SK-N-SH (cell line): Measurements from ENCODE around the gene CUL7. TPM values are rescaled to one million over a fixed set of nuclear protein-coding genes. Genes with fewer than 3 reads are reported as not detected.

Experiments used
- CTCF ChIA-PET: fragments of 300-600, 350-600 bp; formaldehyde crosslinking; extraction: SDS; loops from one replicate; lab custom pipeline; 2021; lab: Yijun Ruan, JAX
- POLR2A ChIA-PET: fragments of 350-600 bp; sonication (Branson Sonifier 250); formaldehyde crosslinking; extraction: SDS; loops from one replicate; lab custom pipeline; 2020; ENCODE audit warnings: antibody characterized with exemption, inconsistent platforms; lab: Yijun Ruan, JAX
- DNase-seq: peaks from one replicate; pipeline ENCODE4 v3.0.0; 2012
- H2AFZ ChIP-seq: fragments of 200-600 bp; sonication (generic); 2 replicates; pipeline ENCODE4 v1.8.1; 2016; ENCODE audit warnings: antibody characterized with exemption, mild to moderate bottlenecking, low read depth
- H3F3A ChIP-seq: fragments of 200-600 bp; sonication (generic); replicated peaks from 2 replicates; pipeline ENCODE3; 2016; ENCODE audit warnings: antibody characterized with exemption, mild to moderate bottlenecking; ENCODE audit not compliant: insufficient read depth
- H3K27ac ChIP-seq, 2 experiments: fragments of 200-500 bp in 1 of 2; fragments of 200-600 bp in 1 of 2; sonication (Bioruptor generic) in 1 of 2; sonication (generic), shearing (Covaris generic) in 1 of 2; 2 replicates each; pipeline versions ENCODE4 v1.5.1 to v1.6.1; 2014 to 2016; ENCODE audit warnings: low read depth in 2 of 2, inconsistent platforms in 1 of 2, low read length in 1 of 2, mild to moderate bottlenecking in 1 of 2, mixed read lengths in 1 of 2
- H3K27me3 ChIP-seq: fragments of 200-600 bp; sonication (generic), shearing (Covaris generic); 2 replicates; pipeline ENCODE4 v1.6.1; 2016; ENCODE audit warnings: mixed run types; ENCODE audit not compliant: insufficient read depth
- H3K36me3 ChIP-seq, 2 experiments: fragments of 200-500 bp in 1 of 2; fragments of 200-600 bp in 1 of 2; sonication (Bioruptor generic) in 1 of 2; sonication (generic) in 1 of 2; replicated peaks in 1 of 2; 2 replicates each; pipeline versions ENCODE3 to v1.5.1; 2014 to 2016; ENCODE audit warnings: low read length in 1 of 2, mild to moderate bottlenecking in 1 of 2; ENCODE audit not compliant: insufficient read depth in 2 of 2, control insufficient read depth in 1 of 2
- H3K4me1 ChIP-seq, 2 experiments: fragments of 200-500 bp in 1 of 2; fragments of 200-600 bp in 1 of 2; sonication (Bioruptor generic) in 1 of 2; sonication (generic), shearing (Covaris generic) in 1 of 2; 2 replicates each; pipeline versions ENCODE4 v1.5.1 to v1.6.1; 2014 to 2016; ENCODE audit warnings: low read depth in 1 of 2, low read length in 1 of 2, mixed run types in 1 of 2; ENCODE audit not compliant: insufficient read depth in 2 of 2, control insufficient read depth in 1 of 2
- H3K4me2 ChIP-seq: fragments of 200-600 bp; sonication (generic), shearing (Covaris generic); 2 replicates; pipeline ENCODE4 v1.6.1; 2017; ENCODE audit warnings: mixed run types
- H3K4me3 ChIP-seq, 2 experiments: fragments of 200-500 bp in 1 of 2; fragments of 200-600 bp in 1 of 2; sonication (Bioruptor generic) in 1 of 2; sonication (generic), shearing (Covaris generic) in 1 of 2; 2 replicates each; pipeline versions ENCODE4 v1.5.1 to v1.8.1; 2014 to 2016; ENCODE audit warnings: low read depth in 2 of 2, inconsistent platforms in 1 of 2, low read length in 1 of 2, mild to moderate bottlenecking in 1 of 2, mixed read lengths in 1 of 2, moderate library complexity in 1 of 2
- H3K79me2 ChIP-seq: fragments of 200-600 bp; sonication (generic); 2 replicates; pipeline ENCODE4 v1.8.1; 2017; ENCODE audit warnings: mild to moderate bottlenecking; ENCODE audit not compliant: insufficient read depth
- H3K9ac ChIP-seq: fragments of 200-600 bp; sonication (generic); 2 replicates; pipeline ENCODE4 v1.6.1; 2017; ENCODE audit warnings: mixed run types
- H3K9me2 ChIP-seq: fragments of 200-600 bp; sonication (generic); 2 replicates; pipeline ENCODE4 v1.6.1; 2017; ENCODE audit warnings: mixed run types
- H3K9me3 ChIP-seq: fragments of 200-600 bp; sonication (generic); 2 replicates; pipeline ENCODE4 v1.6.1; 2017; ENCODE audit warnings: mixed run types, mild to moderate bottlenecking, moderate library complexity
- H4K20me1 ChIP-seq: fragments of 200-600 bp; sonication (generic); 2 replicates; pipeline ENCODE4 v1.6.1; 2017; ENCODE audit warnings: mild to moderate bottlenecking, mixed run types; ENCODE audit not compliant: insufficient read depth
- CTCF ChIP-seq: fragments of 200-600 bp; sonication (generic); IDR thresholded peaks from 2 replicates; pipeline ENCODE4 v1.6.1; 2017; ENCODE audit warnings: antibody characterized with exemption, mild to moderate bottlenecking, moderate library complexity
- ELF1 ChIP-seq: IDR thresholded peaks from 2 replicates; pipeline ENCODE4 v1.4.0; 2012
- FOXM1 ChIP-seq: IDR thresholded peaks from 2 replicates; pipeline ENCODE4 v1.4.0; 2012; ENCODE audit warnings: low read depth, mild to moderate bottlenecking
- GABPA ChIP-seq: IDR thresholded peaks from 2 replicates; pipeline ENCODE4 v1.4.0; 2012; ENCODE audit warnings: low read depth, mild to moderate bottlenecking
- JUND ChIP-seq: IDR thresholded peaks from 2 replicates; pipeline ENCODE4 v1.4.0; 2012
- MEF2A ChIP-seq: IDR thresholded peaks from 2 replicates; pipeline ENCODE4 v1.4.0; 2012; ENCODE audit warnings: low read depth, borderline replicate concordance
- MXI1 ChIP-seq: IDR thresholded peaks from 2 replicates; pipeline ENCODE4 v1.6.1; 2012; ENCODE audit warnings: mild to moderate bottlenecking, low read depth, low read length, improper control_type of control experiment
- NFIC ChIP-seq: IDR thresholded peaks from 2 replicates; pipeline ENCODE4 v1.4.0; 2012; ENCODE audit warnings: borderline replicate concordance
- POLR2AphosphoS5 ChIP-seq: IDR thresholded peaks from 2 replicates; pipeline ENCODE4 v1.6.1; 2012; ENCODE audit warnings: low read depth, low read length
- RCOR1 ChIP-seq: fragments of 150-350 bp; IDR thresholded peaks from 2 replicates; pipeline ENCODE4 v1.6.1; 2017; ENCODE audit warnings: antibody characterized with exemption, low read length
- REST ChIP-seq: IDR thresholded peaks from 2 replicates; pipeline ENCODE4 v1.6.1; 2012; ENCODE audit warnings: mild to moderate bottlenecking, low read depth, low read length, moderate library complexity
- RXRA ChIP-seq: IDR thresholded peaks from 2 replicates; pipeline ENCODE4 v1.4.0; 2012; ENCODE audit warnings: low read depth, mild to moderate bottlenecking, borderline replicate concordance
- SIN3A ChIP-seq: IDR thresholded peaks from 2 replicates; pipeline ENCODE4 v1.6.1; 2012; ENCODE audit warnings: low read depth, mild to moderate bottlenecking, low read length, moderate library complexity, borderline replicate concordance
- SMC3 ChIP-seq: IDR thresholded peaks from 2 replicates; pipeline ENCODE4 v1.6.1; 2012; ENCODE audit warnings: low read depth, low read length, improper control_type of control experiment
- USF1 ChIP-seq: IDR thresholded peaks from 2 replicates; pipeline ENCODE4 v1.4.0; 2012; ENCODE audit warnings: low read depth, borderline replicate concordance
- YY1 ChIP-seq: IDR thresholded peaks from 2 replicates; pipeline ENCODE4 v1.4.0; 2012; ENCODE audit warnings: low read depth, mild to moderate bottlenecking
- ZBTB33 ChIP-seq: IDR thresholded peaks from 2 replicates; pipeline ENCODE4 v1.4.0; 2012; ENCODE audit warnings: low read depth, borderline replicate concordance
- WGBS: methylation state at CpG from one replicate; pipeline ENCODE4 v1.1.6; 2017; ENCODE audit warnings: low lambda C conversion rate; 5-methylcytosine and 5-hydroxymethylcytosine counted together
- polyA plus RNA-seq, 3 experiments: library from polyadenylated mRNA; depleted of rRNA; stranded (reverse); fragments of >200 nt; gene quantifications; 2 replicates each; pipeline ENCODE4 v1.2.3, GENCODE V29; 2012

Gene CUL7
- polyA plus RNA-seq, 1 of the 3 experiments (the other 2 are of a cell fraction) = 46.9 TPM

- TF ChIP-seq REST (no peak), SIN3A (no peak), MEF2A (no peak)
These were observed 60.2 kb downstream of the CUL7 start (continued) for GRCh38 chr6:42993445-42993844.

GRCh38 chr6:42989923-42990322 is 63.7 kb downstream of the CUL7 start:
- ChIA-PET CTCF (no interaction called here), POLR2A (no interaction called here)
- no peak for DNase-seq
- no peaks in the 10 kb centered on the region for H4K20me1 ChIP-seq
- peaks cover 17 to 20% of the 10 kb centered on the region in 2 experiments; a peak in 3 of 4 replicates for H3K4me1 ChIP-seq
- no peaks in the 10 kb centered on the region for H3K9me2 ChIP-seq
- H3K36me3 ChIP-seq = peaks cover 19 to 24% of the 10 kb centered on the region in 2 experiments
- H3K27me3 ChIP-seq = no peaks in the 10 kb centered on the region
- H3K4me2 ChIP-seq = no peak overlapping the region
- no peaks in the 10 kb centered on the region for H3K9me3 ChIP-seq
- WGBS = 96% methylated on average over 5 of the region's 5 CpGs
- H3F3A ChIP-seq = no peaks in the 10 kb centered on the region
- H3K27ac ChIP-seq = no peak overlapping the region
- no peak overlapping the region for H3K9ac ChIP-seq
- TF ChIP-seq GABPA (no peak), POLR2AphosphoS5 (no peak), SMC3 (no peak)
- H3K79me2 ChIP-seq = peaks cover 47% of the 10 kb centered on the region
- no peak overlapping the region for H2AFZ ChIP-seq
- H3K4me3 ChIP-seq = no peak overlapping the region

- Histone ChIP-seq H3K9ac (no peak overlapping the region), H3K4me2 (no peak overlapping the region), H3K4me3 (no peak overlapping the region), H3K9me2 (no peaks in the 10 kb centered on the region), H2AFZ (no peak overlapping the region), H3K36me3 (peaks cover 19 to 24% of the 10 kb centered on the region in 2 experiments), H3K27ac (no peak overlapping the region), H3K27me3 (no peaks in the 10 kb centered on the region), H3K79me2 (peaks cover 51% of the 10 kb centered on the region), H3K4me1 (peaks cover 17 to 20% of the 10 kb centered on the region in 2 experiments; a peak in 3 of 4 replicates), H3F3A (no peaks in the 10 kb centered on the region), H4K20me1 (no peaks in the 10 kb centered on the region), H3K9me3 (no peaks in the 10 kb centered on the region)
- 90% methylated on average over 1 of the region's 1 CpG for WGBS
- DNase-seq = no peak
- ChIA-PET POLR2A (interaction anchor here (1.0 kb wide), 1 partner anchor 11 kb away, joined by 3 read pairs; no protein-coding TSS in a partner anchor), CTCF (interaction anchor here (0.7 to 1.3 kb wide), 5 partner anchors 8 to 87 kb away, joined by 3 read pairs; no protein-coding TSS in a partner anchor)
- TF ChIP-seq CTCF = no peak
- TF ChIP-seq GABPA = no peak
- TF ChIP-seq FOXM1 = no peak
- TF ChIP-seq ELF1 = no peak
- TF ChIP-seq RXRA = no peak
- no peak for TF ChIP-seq RCOR1
- no peak for TF ChIP-seq USF1
- TF ChIP-seq MXI1 = no peak
- TF ChIP-seq JUND = no peak
- no peak for TF ChIP-seq NFIC
- no peak for TF ChIP-seq YY1
- no peak for TF ChIP-seq ZBTB33
These were observed 65.1 kb downstream of the CUL7 start for GRCh38 chr6:42988486-42989020.
